ENCODE results near the gene TPCN1.

TPCN1 gene

GRCh38 chr12:113221181-113221996 lies at the start of gene TPCN1:
Gene TPCN1 (plus strand): TSS chr12:113221464. CDS start chr12:113226853, 5,389 bp downstream.
- DNase-seq: peak; percentile 100
- TF ChIP-seq POLR2A (IDR thresholded peaks at IDR 0.05; ENCODE audit: low read length) (peak; percentile 92), GATA1 (IDR thresholded peaks at IDR 0.05; ENCODE audit: low read depth, low read length) (no peak)

GRCh38 chr12:113171543-113171942 lies 49.7 kb upstream of the TPCN1 start:
- no peak for DNase-seq
- TF ChIP-seq POLR2A (IDR thresholded peaks at IDR 0.05; ENCODE audit: low read length) (no peak), GATA1 (IDR thresholded peaks at IDR 0.05; ENCODE audit: low read depth, low read length) (no peak)

GRCh38 chr12:113172185-113172584 lies 49.1 kb upstream of the TPCN1 start:
- TF ChIP-seq GATA1 (IDR thresholded peaks at IDR 0.05; ENCODE audit: low read depth, low read length) (no peak), POLR2A (IDR thresholded peaks at IDR 0.05; ENCODE audit: low read length) (no peak)
- DNase-seq: no peak

- no peak for DNase-seq
- TF ChIP-seq GATA1 (IDR thresholded peaks at IDR 0.05; ENCODE audit: low read depth, low read length) (no peak), POLR2A (IDR thresholded peaks at IDR 0.05; ENCODE audit: low read length) (no peak)
These were observed 48.1 kb upstream of the TPCN1 start for GRCh38 chr12:113173081-113173698.

GRCh38 chr12:113174461-113175384 lies 46.5 kb upstream of the TPCN1 start:
- TF ChIP-seq GATA1 (IDR thresholded peaks at IDR 0.05; ENCODE audit: low read depth, low read length) (no peak), POLR2A (IDR thresholded peaks at IDR 0.05; ENCODE audit: low read length) (no peak)

GRCh38 chr12:113179023-113179422 lies 42.2 kb upstream of the TPCN1 start:
- no peak for TF ChIP-seq GATA1 (IDR thresholded peaks at IDR 0.05; ENCODE audit: low read depth, low read length)
- DNase-seq: no peak

More at GRCh38 chr12:113174461-113175384, 46.5 kb upstream of the TPCN1 start:
- DNase-seq: peak; percentile 60 to 82

GRCh38 chr12:113180333-113180732 lies 40.9 kb upstream of the TPCN1 start:
- peak in 1 of 2 experiments; percentile 34 for DNase-seq
- TF ChIP-seq POLR2A (IDR thresholded peaks at IDR 0.05; ENCODE audit: low read length): no peak
- TF ChIP-seq GATA1 (IDR thresholded peaks at IDR 0.05; ENCODE audit: low read depth, low read length): no peak

GRCh38 chr12:113181975-113182374 lies 39.3 kb upstream of the TPCN1 start:
- DNase-seq: no peak
- TF ChIP-seq GATA1 (IDR thresholded peaks at IDR 0.05; ENCODE audit: low read depth, low read length) (no peak), POLR2A (IDR thresholded peaks at IDR 0.05; ENCODE audit: low read length) (no peak)

- TF ChIP-seq GATA1 (IDR thresholded peaks at IDR 0.05; ENCODE audit: low read depth, low read length) (no peak), POLR2A (IDR thresholded peaks at IDR 0.05; ENCODE audit: low read length) (no peak)
- no peak for DNase-seq
These were observed 38.2 kb upstream of the TPCN1 start for GRCh38 chr12:113183030-113183589.

GRCh38 chr12:113184098-113184899 lies 37.0 kb upstream of the TPCN1 start:
- no peak for DNase-seq

GRCh38 chr12:113184900-113185179 lies 36.4 kb upstream of the TPCN1 start:
- DNase-seq: peak; percentile 92 to 94
- TF ChIP-seq POLR2A (IDR thresholded peaks at IDR 0.05; ENCODE audit: low read length) (no peak), GATA1 (IDR thresholded peaks at IDR 0.05; ENCODE audit: low read depth, low read length) (no peak)

More at GRCh38 chr12:113184098-113184899, 37.0 kb upstream of the TPCN1 start:
- no peak for TF ChIP-seq POLR2A (IDR thresholded peaks at IDR 0.05; ENCODE audit: low read length)
- TF ChIP-seq GATA1 (IDR thresholded peaks at IDR 0.05; ENCODE audit: low read depth, low read length): no peak

- peak; percentile 89 to 92 for DNase-seq
- no peak for TF ChIP-seq GATA1 (IDR thresholded peaks at IDR 0.05; ENCODE audit: low read depth, low read length)
- peak; percentile 85 for TF ChIP-seq POLR2A (IDR thresholded peaks at IDR 0.05; ENCODE audit: low read length)
These were observed 35.9 kb upstream of the TPCN1 start, which contains the start of the genes DDX54 and RITA1 for GRCh38 chr12:113185180-113186032. Gene DDX54 (minus strand): TSS chr12:113185478. CDS start chr12:113185451, 27 bp downstream. Gene RITA1 (plus strand): TSS chr12:113185721. CDS start chr12:113186747, 1,026 bp downstream.
